SK-N-SH (cell line): ENCODE data around the gene HIPK4. TPM values are rescaled to one million over a fixed set of nuclear protein-coding genes. Genes with fewer than 3 reads are reported as not detected.
A peak's percentile ranks its signal among the peaks of the same experiment; 100 is the strongest.

ENCODE experiments used
- CTCF ChIA-PET: fragments of 300-600, 350-600 bp; formaldehyde crosslinking; extraction: SDS; loops from one replicate; lab custom pipeline; 2021; lab: Yijun Ruan, JAX
- POLR2A ChIA-PET: fragments of 350-600 bp; sonication (Branson Sonifier 250); formaldehyde crosslinking; extraction: SDS; loops from one replicate; lab custom pipeline; 2020; ENCODE audit warnings: antibody characterized with exemption, inconsistent platforms; lab: Yijun Ruan, JAX
- DNase-seq: peaks from one replicate; pipeline ENCODE4 v3.0.0; 2012
- H2AFZ ChIP-seq: fragments of 200-600 bp; sonication (generic); 2 replicates; pipeline ENCODE4 v1.8.1; 2016; ENCODE audit warnings: antibody characterized with exemption, mild to moderate bottlenecking, low read depth
- H3F3A ChIP-seq: fragments of 200-600 bp; sonication (generic); replicated peaks from 2 replicates; pipeline ENCODE3; 2016; ENCODE audit warnings: antibody characterized with exemption, mild to moderate bottlenecking; ENCODE audit not compliant: insufficient read depth
- H3K27ac ChIP-seq, 2 experiments: fragments of 200-500 bp in 1 of 2; fragments of 200-600 bp in 1 of 2; sonication (Bioruptor generic) in 1 of 2; sonication (generic), shearing (Covaris generic) in 1 of 2; 2 replicates each; pipeline versions ENCODE4 v1.5.1 to v1.6.1; 2014 to 2016; ENCODE audit warnings: low read depth in 2 of 2, inconsistent platforms in 1 of 2, low read length in 1 of 2, mild to moderate bottlenecking in 1 of 2, mixed read lengths in 1 of 2
- H3K27me3 ChIP-seq: fragments of 200-600 bp; sonication (generic), shearing (Covaris generic); 2 replicates; pipeline ENCODE4 v1.6.1; 2016; ENCODE audit warnings: mixed run types; ENCODE audit not compliant: insufficient read depth
- H3K36me3 ChIP-seq, 2 experiments: fragments of 200-500 bp in 1 of 2; fragments of 200-600 bp in 1 of 2; sonication (Bioruptor generic) in 1 of 2; sonication (generic) in 1 of 2; replicated peaks in 1 of 2; 2 replicates each; pipeline versions ENCODE3 to v1.5.1; 2014 to 2016; ENCODE audit warnings: low read length in 1 of 2, mild to moderate bottlenecking in 1 of 2; ENCODE audit not compliant: insufficient read depth in 2 of 2, control insufficient read depth in 1 of 2
- H3K4me1 ChIP-seq, 2 experiments: fragments of 200-500 bp in 1 of 2; fragments of 200-600 bp in 1 of 2; sonication (Bioruptor generic) in 1 of 2; sonication (generic), shearing (Covaris generic) in 1 of 2; 2 replicates each; pipeline versions ENCODE4 v1.5.1 to v1.6.1; 2014 to 2016; ENCODE audit warnings: low read depth in 1 of 2, low read length in 1 of 2, mixed run types in 1 of 2; ENCODE audit not compliant: insufficient read depth in 2 of 2, control insufficient read depth in 1 of 2
- H3K4me2 ChIP-seq: fragments of 200-600 bp; sonication (generic), shearing (Covaris generic); 2 replicates; pipeline ENCODE4 v1.6.1; 2017; ENCODE audit warnings: mixed run types
- H3K4me3 ChIP-seq, 2 experiments: fragments of 200-500 bp in 1 of 2; fragments of 200-600 bp in 1 of 2; sonication (Bioruptor generic) in 1 of 2; sonication (generic), shearing (Covaris generic) in 1 of 2; 2 replicates each; pipeline versions ENCODE4 v1.5.1 to v1.8.1; 2014 to 2016; ENCODE audit warnings: low read depth in 2 of 2, inconsistent platforms in 1 of 2, low read length in 1 of 2, mild to moderate bottlenecking in 1 of 2, mixed read lengths in 1 of 2, moderate library complexity in 1 of 2
- H3K79me2 ChIP-seq: fragments of 200-600 bp; sonication (generic); 2 replicates; pipeline ENCODE4 v1.8.1; 2017; ENCODE audit warnings: mild to moderate bottlenecking; ENCODE audit not compliant: insufficient read depth
- H3K9ac ChIP-seq: fragments of 200-600 bp; sonication (generic); 2 replicates; pipeline ENCODE4 v1.6.1; 2017; ENCODE audit warnings: mixed run types
- H3K9me2 ChIP-seq: fragments of 200-600 bp; sonication (generic); 2 replicates; pipeline ENCODE4 v1.6.1; 2017; ENCODE audit warnings: mixed run types
- H3K9me3 ChIP-seq: fragments of 200-600 bp; sonication (generic); 2 replicates; pipeline ENCODE4 v1.6.1; 2017; ENCODE audit warnings: mixed run types, mild to moderate bottlenecking, moderate library complexity
- H4K20me1 ChIP-seq: fragments of 200-600 bp; sonication (generic); 2 replicates; pipeline ENCODE4 v1.6.1; 2017; ENCODE audit warnings: mild to moderate bottlenecking, mixed run types; ENCODE audit not compliant: insufficient read depth
- CHD2 ChIP-seq: fragments of 150-350 bp; IDR thresholded peaks from 2 replicates; pipeline ENCODE4 v1.6.1; 2018; ENCODE audit warnings: low read length; ENCODE audit not compliant: partially characterized antibody
- CTCF ChIP-seq: fragments of 200-600 bp; sonication (generic); IDR thresholded peaks from 2 replicates; pipeline ENCODE4 v1.6.1; 2017; ENCODE audit warnings: antibody characterized with exemption, mild to moderate bottlenecking, moderate library complexity
- ELF1 ChIP-seq: IDR thresholded peaks from 2 replicates; pipeline ENCODE4 v1.4.0; 2012
- EP300 ChIP-seq, 2 experiments: IDR thresholded peaks; 2 replicates each; pipeline versions ENCODE4 v1.4.0 to v1.6.1; 2012; ENCODE audit warnings: borderline replicate concordance in 1 of 2, low read depth in 1 of 2, low read length in 1 of 2
- EZH2phosphoT487 ChIP-seq: fragments of 200-600 bp; sonication (generic); IDR thresholded peaks from 2 replicates; pipeline ENCODE4 v1.6.1; 2017; ENCODE audit warnings: low read depth, mixed run types, mild to moderate bottlenecking, antibody characterized with exemption, moderate library complexity, borderline replicate concordance
- FOSL2 ChIP-seq: IDR thresholded peaks from 2 replicates; pipeline ENCODE4 v1.4.0; 2012; ENCODE audit warnings: low read depth, mild to moderate bottlenecking, moderate library complexity, borderline replicate concordance
- FOXJ3 ChIP-seq: sonication (generic); formaldehyde crosslinking; IDR thresholded peaks from 2 replicates; pipeline ENCODE4 v1.5.1; 2020; ENCODE audit warnings: mild to moderate bottlenecking, missing genetic modification reagents
- FOXM1 ChIP-seq: IDR thresholded peaks from 2 replicates; pipeline ENCODE4 v1.4.0; 2012; ENCODE audit warnings: low read depth, mild to moderate bottlenecking
- GABPA ChIP-seq: IDR thresholded peaks from 2 replicates; pipeline ENCODE4 v1.4.0; 2012; ENCODE audit warnings: low read depth, mild to moderate bottlenecking
- GATA2 ChIP-seq: sonication (generic); formaldehyde crosslinking; IDR thresholded peaks from 2 replicates; pipeline ENCODE4 v1.5.0; 2020; ENCODE audit warnings: mild to moderate bottlenecking, missing genetic modification reagents
- MAX ChIP-seq: IDR thresholded peaks from 2 replicates; pipeline ENCODE4 v1.4.0; 2012; ENCODE audit warnings: low read depth
- MEF2A ChIP-seq: IDR thresholded peaks from 2 replicates; pipeline ENCODE4 v1.4.0; 2012; ENCODE audit warnings: low read depth, borderline replicate concordance
- MXI1 ChIP-seq: IDR thresholded peaks from 2 replicates; pipeline ENCODE4 v1.6.1; 2012; ENCODE audit warnings: mild to moderate bottlenecking, low read depth, low read length, improper control_type of control experiment
- NFIC ChIP-seq: IDR thresholded peaks from 2 replicates; pipeline ENCODE4 v1.4.0; 2012; ENCODE audit warnings: borderline replicate concordance
- NRF1 ChIP-seq: IDR thresholded peaks from 2 replicates; pipeline ENCODE4 v1.6.1; 2012; ENCODE audit warnings: low read depth, mild to moderate bottlenecking, low read length
- RAD21 ChIP-seq: IDR thresholded peaks from 2 replicates; pipeline ENCODE4 v1.6.1; 2012; ENCODE audit warnings: mild to moderate bottlenecking, low read length
- RCOR1 ChIP-seq: fragments of 150-350 bp; IDR thresholded peaks from 2 replicates; pipeline ENCODE4 v1.6.1; 2017; ENCODE audit warnings: antibody characterized with exemption, low read length
- RFX5 ChIP-seq: IDR thresholded peaks from 2 replicates; pipeline ENCODE4 v1.6.1; 2012; ENCODE audit warnings: mild to moderate bottlenecking, improper control_type of control experiment, low read length
- SIN3A ChIP-seq: IDR thresholded peaks from 2 replicates; pipeline ENCODE4 v1.6.1; 2012; ENCODE audit warnings: low read depth, mild to moderate bottlenecking, low read length, moderate library complexity, borderline replicate concordance
- SMC3 ChIP-seq: IDR thresholded peaks from 2 replicates; pipeline ENCODE4 v1.6.1; 2012; ENCODE audit warnings: low read depth, low read length, improper control_type of control experiment
- TAF1 ChIP-seq: IDR thresholded peaks from 2 replicates; pipeline ENCODE4 v1.6.1; 2012; ENCODE audit warnings: low read depth, mild to moderate bottlenecking, low read length, moderate library complexity, borderline replicate concordance
- TCF12 ChIP-seq: IDR thresholded peaks from 2 replicates; pipeline ENCODE4 v1.4.0; 2012
- TEAD4 ChIP-seq: IDR thresholded peaks from 2 replicates; pipeline ENCODE4 v1.4.0; 2012; ENCODE audit warnings: mild to moderate bottlenecking, borderline replicate concordance; ENCODE audit not compliant: insufficient read depth
- USF2 ChIP-seq: fragments of 150-350 bp; IDR thresholded peaks from 2 replicates; pipeline ENCODE4 v1.6.1; 2017; ENCODE audit warnings: antibody characterized with exemption, low read length, low read depth, borderline replicate concordance
- ZBTB33 ChIP-seq: IDR thresholded peaks from 2 replicates; pipeline ENCODE4 v1.4.0; 2012; ENCODE audit warnings: low read depth, borderline replicate concordance
- WGBS: methylation state at CpG from one replicate; pipeline ENCODE4 v1.1.6; 2017; ENCODE audit warnings: low lambda C conversion rate; 5-methylcytosine and 5-hydroxymethylcytosine counted together
- polyA plus RNA-seq, 3 experiments: library from polyadenylated mRNA; depleted of rRNA; stranded (reverse); fragments of >200 nt; gene quantifications; 2 replicates each; pipeline ENCODE4 v1.2.3, GENCODE V29; 2012

The HIPK4 gene
- polyA plus RNA-seq, 1 of the 3 experiments (the other 2 are of a cell fraction) = 0.23 TPM

- Histone ChIP-seq H4K20me1 (no peaks in the 10 kb centered on the region), H3K9me3 (no peaks in the 10 kb centered on the region), H3K27ac (peak overlapping the region; percentile 92 to 97), H3K36me3 (peaks cover 7 to 15% of the 10 kb centered on the region in 2 experiments), H2AFZ (peak overlapping the region; percentile 72; the same call in 1 of the 2 replicates), H3K4me3 (peak overlapping the region; percentile 52 to 67), H3K79me2 (peaks cover 36% of the 10 kb centered on the region), H3F3A (peaks cover 37% of the 10 kb centered on the region), H3K4me1 (peaks cover 6 to 17% of the 10 kb centered on the region in 2 experiments; a peak in 3 of 4 replicates), H3K4me2 (peak overlapping the region; percentile 87), H3K27me3 (no peaks in the 10 kb centered on the region), H3K9ac (peak overlapping the region; percentile 82), H3K9me2 (no peaks in the 10 kb centered on the region)
- peak; percentile 91 for DNase-seq
- ChIA-PET POLR2A (interaction anchor here (0.6 to 1.9 kb wide), 8 partner anchors 9 to 231 kb away, joined by 3 to 17 read pairs (median 4); partner anchors contain the start of genes BLVRB and SERTAD3), CTCF (interaction anchor here (0.6 to 2.6 kb wide), 30 partner anchors 9 to 843 kb away, joined by 3 to 27 read pairs (median 4); partner anchors contain the start of genes BLVRB, C19orf47, PLD3 and PRX)
- WGBS = 12% methylated on average over 19 of the region's 56 CpGs
- TF ChIP-seq ELF1 (peak; percentile 79), TEAD4 (peak; percentile 93), NRF1 (peak; percentile 58), EP300 (IDR thresholded peaks at IDR 0.05; ENCODE audit: borderline replicate concordance in 1 of 2, low read depth in 1 of 2, low read length in 1 of 2) (peak in 1 of 2 experiments; percentile 48; a peak in 1 of 4 replicates), EZH2phosphoT487 (no peak), MAX (peak; percentile 76), GABPA (peak; percentile 48; the same call in 1 of the 2 replicates), RAD21 (peak; percentile 59), USF2 (no peak), SIN3A (peak; percentile 75; the same call in 1 of the 2 replicates), MXI1 (peak; percentile 72; the same call in 1 of the 2 replicates), TCF12 (peak; percentile 71), GATA2 (no peak), MEF2A (no peak), ZBTB33 (no peak), FOSL2 (peak; percentile 29; the same call in 1 of the 2 replicates), TAF1 (peak; percentile 45), RCOR1 (0 out of 2 replicates have a peak, but pooled peaks have one; percentile 31), NFIC (peak; percentile 64), CTCF (peak; percentile 97), FOXM1 (peak; percentile 17; the same call in 1 of the 2 replicates), FOXJ3 (CRISPR knock-in tag) (peak; percentile 19; the same call in 1 of the 2 replicates), CHD2 (peak; percentile 42), RFX5 (no peak), SMC3 (peak; percentile 71)
Observed at GRCh38 chr19:40420766-40421765, 31.1 kb upstream of the HIPK4 start.
